Measurements from ENCODE around the gene TMEM95.
A peak's percentile ranks its signal among the peaks of the same experiment; 100 is the strongest.

TMEM95 gene

DNA sequence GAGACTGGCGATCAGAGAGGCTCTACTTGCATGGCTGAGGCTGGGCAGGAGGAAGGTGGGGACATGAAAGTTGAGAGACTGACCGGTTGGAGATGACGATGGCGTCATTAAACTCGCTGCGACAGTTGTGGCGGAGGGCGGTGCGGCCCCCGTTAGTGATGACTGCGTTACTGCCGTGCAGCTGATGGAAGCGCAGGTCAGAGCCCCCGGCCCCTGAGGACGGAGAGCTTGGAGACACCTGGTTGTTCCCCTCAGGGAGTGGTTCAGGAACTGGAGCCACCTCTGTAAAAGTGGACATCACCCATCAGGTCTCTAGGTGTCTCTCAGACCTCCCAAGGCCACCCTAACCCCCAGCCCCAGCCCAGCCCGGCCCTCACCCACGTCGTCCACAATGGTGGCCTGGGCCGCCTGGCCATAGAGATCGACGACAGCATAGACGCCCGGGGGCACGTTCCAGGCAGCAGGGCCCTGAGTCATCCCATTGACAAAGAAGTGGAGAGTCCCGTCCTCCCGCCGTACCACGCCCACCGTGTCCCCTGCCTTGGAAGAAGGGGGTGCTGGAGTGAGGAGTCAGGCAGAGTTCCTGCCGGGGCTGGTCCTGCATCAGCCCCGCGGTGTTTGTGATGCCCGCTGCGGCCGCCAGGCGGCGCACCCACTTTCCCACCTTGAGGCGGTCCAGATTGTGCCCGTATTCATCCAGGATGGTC lies 31.1 kb upstream of the TMEM95 start:
- CTCF ChIA-PET = interaction anchor here (0.7 to 3.6 kb wide), 9 partner anchors 9 to 237 kb away, joined by 3 to 32 read pairs (median 8); partner anchors contain the start of genes ACAP1, GPS2 and TMEM95
- POLR2A ChIA-PET = no interaction called here
- DNase-seq (ENCODE audit: extremely low spot score) = peak; percentile 78
- TF ChIP-seq, protein P1, sequence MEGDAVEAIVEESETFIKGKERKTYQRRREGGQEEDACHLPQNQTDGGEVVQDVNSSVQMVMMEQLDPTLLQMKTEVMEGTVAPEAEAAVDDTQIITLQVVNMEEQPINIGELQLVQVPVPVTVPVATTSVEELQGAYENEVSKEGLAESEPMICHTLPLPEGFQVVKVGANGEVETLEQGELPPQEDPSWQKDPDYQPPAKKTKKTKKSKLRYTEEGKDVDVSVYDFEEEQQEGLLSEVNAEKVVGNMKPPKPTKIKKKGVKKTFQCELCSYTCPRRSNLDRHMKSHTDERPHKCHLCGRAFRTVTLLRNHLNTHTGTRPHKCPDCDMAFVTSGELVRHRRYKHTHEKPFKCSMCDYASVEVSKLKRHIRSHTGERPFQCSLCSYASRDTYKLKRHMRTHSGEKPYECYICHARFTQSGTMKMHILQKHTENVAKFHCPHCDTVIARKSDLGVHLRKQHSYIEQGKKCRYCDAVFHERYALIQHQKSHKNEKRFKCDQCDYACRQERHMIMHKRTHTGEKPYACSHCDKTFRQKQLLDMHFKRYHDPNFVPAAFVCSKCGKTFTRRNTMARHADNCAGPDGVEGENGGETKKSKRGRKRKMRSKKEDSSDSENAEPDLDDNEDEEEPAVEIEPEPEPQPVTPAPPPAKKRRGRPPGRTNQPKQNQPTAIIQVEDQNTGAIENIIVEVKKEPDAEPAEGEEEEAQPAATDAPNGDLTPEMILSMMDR (IDR thresholded peaks at IDR 0.05; ENCODE audit: control extremely low read depth, extremely low read depth, low read depth, missing control alignments) = peak; percentile 80

DNA sequence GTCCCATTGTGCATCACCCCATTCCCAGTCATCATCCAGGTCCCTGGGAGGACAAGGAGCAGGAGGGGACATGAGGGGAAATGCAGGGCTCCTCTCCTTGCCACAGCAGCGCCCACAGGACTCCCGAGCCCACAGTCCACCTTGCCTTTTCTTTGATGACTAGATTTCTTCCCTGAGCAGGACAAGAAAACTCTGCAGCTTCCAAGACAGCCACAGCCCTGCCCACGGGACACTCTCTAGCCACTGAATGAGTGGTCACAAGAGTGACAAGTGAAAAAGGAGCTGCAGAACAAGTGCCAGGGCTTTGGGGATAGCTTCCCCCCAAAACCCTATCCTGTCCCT lies 30.5 kb upstream of the TMEM95 start:
- CTCF ChIA-PET = interaction anchor here (0.6 to 3.6 kb wide), 13 partner anchors 10 to 236 kb away, joined by 3 to 32 read pairs (median 5); partner anchors contain the start of genes ACAP1, GABARAP, GPS2 and TMEM95
- POLR2A ChIA-PET = no interaction called here
- TF ChIP-seq, protein P1 (IDR thresholded peaks at IDR 0.05; ENCODE audit: control extremely low read depth, extremely low read depth, low read depth, missing control alignments) = no peak
- no peak for DNase-seq (ENCODE audit: extremely low spot score)

DNA sequence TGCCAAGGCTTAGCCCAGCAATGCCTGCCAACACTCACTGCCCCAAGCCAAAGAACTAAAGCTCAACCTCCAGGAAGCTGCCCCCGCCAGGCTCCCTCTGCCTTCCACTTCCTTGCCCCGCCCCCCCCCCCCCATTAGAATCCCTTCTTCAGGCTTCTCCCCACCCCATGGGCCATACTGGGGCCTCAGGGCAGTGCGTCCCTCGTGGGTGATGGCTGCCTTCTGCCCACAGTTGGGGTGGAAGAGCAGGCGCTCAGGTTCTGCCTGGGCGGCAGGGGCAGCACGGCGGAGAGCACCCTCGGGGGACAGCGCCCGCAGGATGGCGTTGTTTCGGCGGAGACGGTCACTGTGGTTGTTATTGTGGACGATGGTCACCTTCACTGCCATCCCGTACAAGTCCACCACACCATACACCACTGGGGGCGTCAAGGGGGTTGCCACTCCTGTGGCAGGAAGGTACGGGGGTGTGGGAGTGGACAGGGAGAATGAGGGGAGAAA lies 29.9 kb upstream of the TMEM95 start:
- POLR2A ChIA-PET = no interaction called here

DNA sequence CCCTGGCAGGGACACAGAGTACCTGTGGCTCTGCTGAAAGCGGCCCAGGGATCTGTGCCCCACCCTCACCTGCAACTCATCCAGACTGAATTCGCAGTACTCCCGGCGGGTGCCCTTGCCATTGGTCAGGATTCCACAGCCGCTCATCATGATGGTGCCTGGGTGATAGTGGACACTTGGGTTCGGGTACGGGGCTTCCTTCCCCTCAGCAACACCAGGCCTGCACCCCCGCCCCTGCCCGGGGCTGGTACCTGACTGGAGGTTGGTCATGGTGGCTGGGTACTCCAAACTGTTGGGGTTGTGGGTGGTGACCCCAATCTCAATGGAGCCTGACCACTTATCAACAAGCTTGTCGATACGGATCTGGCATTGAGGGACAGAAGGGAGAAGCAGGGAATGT lies 28.8 kb upstream of the TMEM95 start:
- POLR2A ChIA-PET = no interaction called here
- CTCF ChIA-PET = interaction anchor here (1.0 to 3.6 kb wide), 9 partner anchors 10 to 234 kb away, joined by 3 to 32 read pairs (median 4); partner anchors contain the start of genes ACAP1 and GPS2
- DNase-seq (ENCODE audit: extremely low spot score) = no peak
- TF ChIP-seq, protein P1 (IDR thresholded peaks at IDR 0.05; ENCODE audit: control extremely low read depth, extremely low read depth, low read depth, missing control alignments) = no peak

More for the DNA sequence above, 29.9 kb upstream of the TMEM95 start:
- no peak for DNase-seq (ENCODE audit: extremely low spot score)
- TF ChIP-seq, protein P1 (IDR thresholded peaks at IDR 0.05; ENCODE audit: control extremely low read depth, extremely low read depth, low read depth, missing control alignments) = no peak
- CTCF ChIA-PET = interaction anchor here (0.6 to 3.6 kb wide), 13 partner anchors 10 to 236 kb away, joined by 3 to 32 read pairs (median 5); partner anchors contain the start of genes ACAP1, GABARAP, GPS2 and TMEM95

DNA sequence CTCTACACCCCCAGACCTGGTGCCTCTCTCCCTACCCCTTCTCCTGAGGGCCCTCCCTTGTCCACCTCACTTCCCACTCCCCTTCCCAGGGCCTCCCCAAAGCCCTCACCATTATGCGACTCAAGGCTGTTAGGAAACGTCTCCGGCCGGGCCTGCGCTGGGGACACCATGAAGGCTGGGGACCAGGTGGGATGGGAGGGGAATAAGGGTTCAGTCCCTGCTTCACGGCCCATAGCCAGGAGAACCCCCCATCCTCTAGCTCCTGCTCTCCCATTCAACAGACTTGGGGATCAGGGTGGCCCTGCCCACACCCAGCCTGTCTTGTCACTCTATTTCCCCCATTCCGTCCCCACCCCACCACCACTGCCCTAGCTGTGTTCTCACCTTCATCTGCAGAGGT lies 27.9 kb upstream of the TMEM95 start:
- POLR2A ChIA-PET = no interaction called here
- TF ChIP-seq, protein P1 (IDR thresholded peaks at IDR 0.05; ENCODE audit: control extremely low read depth, extremely low read depth, low read depth, missing control alignments) = no peak
- CTCF ChIA-PET = interaction anchor here (1.0 to 2.4 kb wide), 8 partner anchors 9 to 233 kb away, joined by 3 to 16 read pairs (median 4); partner anchors contain the start of gene ACAP1
- DNase-seq (ENCODE audit: extremely low spot score) = no peak

DNA sequence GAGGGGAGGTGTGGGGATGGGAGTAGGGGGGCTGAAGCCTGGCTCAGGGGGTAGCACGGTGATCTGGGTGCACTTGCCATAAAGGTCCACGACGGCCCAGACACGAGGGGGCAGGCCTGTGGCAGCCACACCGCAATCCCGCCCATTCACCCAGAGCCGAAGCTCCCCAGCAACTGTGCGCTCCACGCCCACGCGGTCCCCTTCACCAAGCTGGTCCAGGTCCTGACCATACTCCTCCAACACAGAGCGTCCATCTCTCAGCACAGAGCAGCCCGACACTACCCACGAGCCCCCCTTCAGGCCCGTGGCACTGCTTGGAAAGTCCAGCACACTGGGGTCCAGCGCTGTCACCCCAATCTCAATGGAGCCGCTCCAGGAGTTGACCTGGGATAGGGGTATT lies 27.5 kb upstream of the TMEM95 start:
- TF ChIP-seq, protein P1 (IDR thresholded peaks at IDR 0.05; ENCODE audit: control extremely low read depth, extremely low read depth, low read depth, missing control alignments) = no peak
- POLR2A ChIA-PET = no interaction called here
- DNase-seq (ENCODE audit: extremely low spot score) = no peak
- CTCF ChIA-PET = interaction anchor here (1.1 to 2.4 kb wide), 5 partner anchors 9 to 233 kb away, joined by 3 to 16 read pairs (median 4); partner anchors contain the start of gene ACAP1

Data from GM10248 (cell line).